Measurements from ENCODE around the gene EDRF1. TPM values are rescaled to one million over a fixed set of nuclear protein-coding genes. Genes with fewer than 3 reads are reported as not detected.

The EDRF1 gene
- total RNA-seq, 4 donors from 2014 or later = 9.9 to 17.4 (median 13.3) TPM

GRCh38 chr10:125782616-125783015, 63.1 kb downstream of the EDRF1 start:
- intact Hi-C loops (cut with DNase I) = no loop called here
- Histone ChIP-seq H3K4me3 (no peak overlapping the region), H3K27ac (replicated peaks in 1 of 4) (no peak overlapping the region), H3K36me3 (peaks cover 0 to 6% (median 2%) of the 10 kb centered on the region in 4 donors), H3K4me1 (no peaks in the 10 kb centered on the region), H3K27me3 (no peaks in the 10 kb centered on the region), H3K9me3 (no peaks in the 10 kb centered on the region)
- DNase-seq (ENCODE audit: extremely low spot score) = no peak
- 84% methylated on average over 6 of the region's 11 CpGs for WGBS
- TF ChIP-seq EP300 (IDR thresholded peaks at IDR 0.05) (no peak), POLR2AphosphoS5 (IDR thresholded peaks at IDR 0.05) (no peak)

- H3K27ac ChIP-seq (replicated peaks in 1 of 4) = no peak overlapping the region
- H3K36me3 ChIP-seq = peaks cover 3 to 14% (median 10%) of the 10 kb centered on the region in 4 donors
- H3K4me1 ChIP-seq = no peaks in the 10 kb centered on the region
- TF ChIP-seq EP300 (IDR thresholded peaks at IDR 0.05) (no peak), CTCF (IDR thresholded peaks at IDR 0.05) (no peak), POLR2A (IDR thresholded peaks at IDR 0.05; ENCODE audit: low read depth) (no peak), POLR2AphosphoS5 (IDR thresholded peaks at IDR 0.05) (no peak)
- H3K4me3 ChIP-seq = no peak overlapping the region
- H3K9me3 ChIP-seq = no peaks in the 10 kb centered on the region
- 88% methylated on average over 3 of the region's 7 CpGs for WGBS
- no peaks in the 10 kb centered on the region for H3K27me3 ChIP-seq
- intact Hi-C loops (cut with DNase I) = no loop called here
- DNase-seq (ENCODE audit: extremely low spot score) = no peak
Observed at GRCh38 chr10:125783408-125783807, 63.9 kb downstream of the EDRF1 start.

- H3K4me1 ChIP-seq = no peaks in the 10 kb centered on the region
- no peak for TF ChIP-seq POLR2AphosphoS5 (IDR thresholded peaks at IDR 0.05)
- no peak for TF ChIP-seq CTCF (IDR thresholded peaks at IDR 0.05)
- no peak for TF ChIP-seq EP300 (IDR thresholded peaks at IDR 0.05)
- TF ChIP-seq POLR2A (IDR thresholded peaks at IDR 0.05; ENCODE audit: low read depth) = no peak
- H3K27me3 ChIP-seq = no peaks in the 10 kb centered on the region
- H3K4me3 ChIP-seq = no peak overlapping the region
- H3K9me3 ChIP-seq = no peaks in the 10 kb centered on the region
- no peak for DNase-seq (ENCODE audit: extremely low spot score)
- no peak overlapping the region for H3K27ac ChIP-seq (replicated peaks in 1 of 4)
- intact Hi-C loops (cut with DNase I) = no loop called here
- peaks cover 9 to 20% (median 15%) of the 10 kb centered on the region in 4 donors for H3K36me3 ChIP-seq
- 88% methylated on average over 6 of the region's 6 CpGs for WGBS
Observed at GRCh38 chr10:125783957-125784356, 64.4 kb downstream of the EDRF1 start.

GRCh38 chr10:125785791-125786190, 66.3 kb downstream of the EDRF1 start:
- 80% methylated on average over 6 of the region's 9 CpGs for WGBS
- H3K27me3 ChIP-seq = no peaks in the 10 kb centered on the region
- H3K27ac ChIP-seq (replicated peaks in 1 of 4) = no peak overlapping the region
- no peak for DNase-seq (ENCODE audit: extremely low spot score)
- intact Hi-C loops (cut with DNase I) = no loop called here
- no peak for TF ChIP-seq CTCF (IDR thresholded peaks at IDR 0.05)
- TF ChIP-seq POLR2A (IDR thresholded peaks at IDR 0.05; ENCODE audit: low read depth) = no peak
- no peak for TF ChIP-seq EP300 (IDR thresholded peaks at IDR 0.05)
- no peak for TF ChIP-seq POLR2AphosphoS5 (IDR thresholded peaks at IDR 0.05)
- no peak overlapping the region for H3K4me3 ChIP-seq
- H3K9me3 ChIP-seq = no peaks in the 10 kb centered on the region
- peaks cover 9 to 31% (median 27%) of the 10 kb centered on the region in 4 donors for H3K36me3 ChIP-seq
- no peaks in the 10 kb centered on the region for H3K4me1 ChIP-seq

- TF ChIP-seq POLR2AphosphoS5 (IDR thresholded peaks at IDR 0.05) = no peak
- TF ChIP-seq EP300 (IDR thresholded peaks at IDR 0.05) = no peak
- TF ChIP-seq CTCF (IDR thresholded peaks at IDR 0.05) = no peak
- no peak for TF ChIP-seq POLR2A (IDR thresholded peaks at IDR 0.05; ENCODE audit: low read depth)
- WGBS = 97% methylated on average over 7 of the region's 17 CpGs
- intact Hi-C loops (cut with DNase I) = no loop called here
- DNase-seq (ENCODE audit: extremely low spot score) = no peak
- Histone ChIP-seq H3K36me3 (peaks cover 20 to 52% (median 49%) of the 10 kb centered on the region in 4 donors), H3K27ac (replicated peaks in 1 of 4) (no peak overlapping the region), H3K4me3 (no peak overlapping the region), H3K4me1 (no peaks in the 10 kb centered on the region), H3K9me3 (no peaks in the 10 kb centered on the region), H3K27me3 (no peaks in the 10 kb centered on the region)
Observed at GRCh38 chr10:125788156-125789034, 68.9 kb downstream of the EDRF1 start.

Data from esophagus muscularis mucosa (tissue), 4 donors.